Breast epithelium (tissue), 4 donors: Measurements from ENCODE around the gene FEM1B. TPM values are rescaled to one million over a fixed set of nuclear protein-coding genes. Genes with fewer than 3 reads are reported as not detected.

Source experiments
- DNase-seq, 2 donors: peaks; one replicate each; pipeline ENCODE4 v3.0.0-alpha.2; 2019; ENCODE audit warnings: low spot score in 2 of 2
- H3K27ac ChIP-seq, 2 donors: fragments of 200-600 bp; sonication (generic) in 1 of 2; one replicate each; pipeline ENCODE4 v1.5.1; 2016 to 2019; ENCODE audit warnings: mild to moderate bottlenecking in 1 of 2
- H3K27me3 ChIP-seq, 2 donors: fragments of 200-600 bp; sonication (generic) in 1 of 2; one replicate each; pipeline versions ENCODE4 v1.5.1 to v1.6.0; 2017 to 2019; ENCODE audit warnings: control low read depth in 1 of 2, mild to moderate bottlenecking in 1 of 2
- H3K36me3 ChIP-seq: fragments of 200-600 bp; one replicate; pipeline ENCODE4 v1.5.1; 2019
- H3K4me1 ChIP-seq, 2 donors: fragments of 200-600 bp; sonication (generic); one replicate each; pipeline ENCODE4 v1.5.1; 2016 to 2019; ENCODE audit warnings: control low read depth in 1 of 2
- H3K4me3 ChIP-seq, 3 donors: fragments of 200-600 bp; sonication (generic); 1 replicate in 2 of 3; 2 replicates in 1 of 3; pipeline ENCODE4 v1.5.1; 2016 to 2019; ENCODE audit warnings: mild to moderate bottlenecking in 3 of 3, moderate library complexity in 2 of 3
- H3K9me3 ChIP-seq, 2 donors: fragments of 200-600 bp; sonication (generic) in 1 of 2; one replicate each; pipeline ENCODE4 v1.5.1; 2016 to 2019; ENCODE audit warnings: control low read depth in 1 of 2
- POLR2A ChIP-seq: fragments of 450-650 bp; IDR thresholded peaks from one replicate; pipeline ENCODE4 v1.6.1; 2016; ENCODE audit warnings: antibody characterized with exemption, mild to moderate bottlenecking, moderate library complexity
- POLR2AphosphoS5 ChIP-seq, 3 donors: sonication (generic); formaldehyde crosslinking; IDR thresholded peaks; one replicate each; pipeline ENCODE4 v1.6.1; 2017; ENCODE audit warnings: antibody characterized with exemption in 3 of 3
- intact Hi-C: fragments of 100-400 bp; cut with DNase I; formaldehyde crosslinking; loops from one replicate; pipeline ENCODE4 v1.15.1; 2023; ENCODE audit warnings: low total_unique reads
- total RNA-seq, 3 donors: library from RNA; depleted of rRNA; stranded (reverse); fragments of >200 nt; gene quantifications; one replicate each; pipeline ENCODE4 v1.1.0, GENCODE V29; 2016
- TF ChIP-seq, protein P1 (sequence below), 3 donors: fragments of 450-650 bp; IDR thresholded peaks; one replicate each; pipeline ENCODE4 v1.5.1; 2016 to 2017; ENCODE audit warnings: antibody characterized with exemption in 3 of 3, mild to moderate bottlenecking in 3 of 3, moderate library complexity in 3 of 3

FEM1B gene
- total RNA-seq, 3 donors from 2014 or later, result 48.5 to 82.7 (median 60.0) TPM

GRCh38 chr15:68259883-68260282, 17.7 kb upstream of the FEM1B start:
- TF ChIP-seq, protein P1, sequence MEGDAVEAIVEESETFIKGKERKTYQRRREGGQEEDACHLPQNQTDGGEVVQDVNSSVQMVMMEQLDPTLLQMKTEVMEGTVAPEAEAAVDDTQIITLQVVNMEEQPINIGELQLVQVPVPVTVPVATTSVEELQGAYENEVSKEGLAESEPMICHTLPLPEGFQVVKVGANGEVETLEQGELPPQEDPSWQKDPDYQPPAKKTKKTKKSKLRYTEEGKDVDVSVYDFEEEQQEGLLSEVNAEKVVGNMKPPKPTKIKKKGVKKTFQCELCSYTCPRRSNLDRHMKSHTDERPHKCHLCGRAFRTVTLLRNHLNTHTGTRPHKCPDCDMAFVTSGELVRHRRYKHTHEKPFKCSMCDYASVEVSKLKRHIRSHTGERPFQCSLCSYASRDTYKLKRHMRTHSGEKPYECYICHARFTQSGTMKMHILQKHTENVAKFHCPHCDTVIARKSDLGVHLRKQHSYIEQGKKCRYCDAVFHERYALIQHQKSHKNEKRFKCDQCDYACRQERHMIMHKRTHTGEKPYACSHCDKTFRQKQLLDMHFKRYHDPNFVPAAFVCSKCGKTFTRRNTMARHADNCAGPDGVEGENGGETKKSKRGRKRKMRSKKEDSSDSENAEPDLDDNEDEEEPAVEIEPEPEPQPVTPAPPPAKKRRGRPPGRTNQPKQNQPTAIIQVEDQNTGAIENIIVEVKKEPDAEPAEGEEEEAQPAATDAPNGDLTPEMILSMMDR (IDR thresholded peaks at IDR 0.05), result no peak
- TF ChIP-seq POLR2A, result no peak
- no peak for TF ChIP-seq POLR2AphosphoS5 (IDR thresholded peaks at IDR 0.05)
- intact Hi-C loops, result no loop called here
- no peak for DNase-seq
- Histone ChIP-seq H3K4me1 (no peaks in the 10 kb centered on the region), H3K4me3 (no peak overlapping the region), H3K27ac (peak overlapping the region in 1 of 2 donors; percentile 4), H3K36me3 (no peaks in the 10 kb centered on the region), H3K9me3 (no peaks in the 10 kb centered on the region), H3K27me3 (no peaks in the 10 kb centered on the region)

GRCh38 chr15:68261241-68261640, 16.3 kb upstream of the FEM1B start:
- Histone ChIP-seq H3K36me3 (no peaks in the 10 kb centered on the region), H3K9me3 (no peaks in the 10 kb centered on the region), H3K27ac (no peak overlapping the region), H3K4me1 (no peaks in the 10 kb centered on the region), H3K4me3 (no peak overlapping the region), H3K27me3 (no peaks in the 10 kb centered on the region)
- intact Hi-C loops, result no loop called here
- no peak for TF ChIP-seq POLR2A
- no peak for TF ChIP-seq POLR2AphosphoS5 (IDR thresholded peaks at IDR 0.05)
- TF ChIP-seq, protein P1 (IDR thresholded peaks at IDR 0.05), result no peak
- DNase-seq, result no peak

DNA sequence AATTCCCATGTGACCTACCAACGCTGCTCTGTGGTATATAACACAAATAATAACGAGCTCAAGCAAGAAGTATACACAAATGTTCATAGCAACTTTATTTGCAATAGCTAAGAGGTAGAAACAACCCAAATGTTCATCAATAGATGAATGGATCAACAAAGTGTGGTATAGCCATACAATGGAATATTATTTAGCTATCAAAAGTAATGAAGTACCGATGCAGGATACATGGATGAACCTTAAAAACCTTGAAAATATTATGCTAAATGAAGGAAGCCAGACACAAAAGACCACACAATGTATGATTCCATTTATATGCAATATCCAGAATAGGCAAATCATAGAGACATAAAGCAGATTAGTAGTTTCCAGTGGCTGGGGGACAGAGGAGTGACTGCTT, 15.6 kb upstream of the FEM1B start:
- Histone ChIP-seq H3K27me3 (no peaks in the 10 kb centered on the region), H3K36me3 (no peaks in the 10 kb centered on the region), H3K9me3 (no peaks in the 10 kb centered on the region), H3K4me1 (no peaks in the 10 kb centered on the region), H3K4me3 (no peak overlapping the region), H3K27ac (no peak overlapping the region)
- DNase-seq, result no peak
- no peak for TF ChIP-seq POLR2AphosphoS5 (IDR thresholded peaks at IDR 0.05)
- intact Hi-C loops, result no loop called here

GRCh38 chr15:68262514-68263356, 14.8 kb upstream of the FEM1B start:
- H3K4me3 ChIP-seq, result no peak overlapping the region
- no peaks in the 10 kb centered on the region for H3K9me3 ChIP-seq
- H3K36me3 ChIP-seq, result no peaks in the 10 kb centered on the region
- H3K4me1 ChIP-seq, result no peaks in the 10 kb centered on the region
- no peaks in the 10 kb centered on the region for H3K27me3 ChIP-seq
- DNase-seq, result no peak
- no peak for TF ChIP-seq POLR2AphosphoS5 (IDR thresholded peaks at IDR 0.05)
- no peak for TF ChIP-seq POLR2A
- intact Hi-C loops, result no loop called here
- no peak overlapping the region for H3K27ac ChIP-seq

DNA sequence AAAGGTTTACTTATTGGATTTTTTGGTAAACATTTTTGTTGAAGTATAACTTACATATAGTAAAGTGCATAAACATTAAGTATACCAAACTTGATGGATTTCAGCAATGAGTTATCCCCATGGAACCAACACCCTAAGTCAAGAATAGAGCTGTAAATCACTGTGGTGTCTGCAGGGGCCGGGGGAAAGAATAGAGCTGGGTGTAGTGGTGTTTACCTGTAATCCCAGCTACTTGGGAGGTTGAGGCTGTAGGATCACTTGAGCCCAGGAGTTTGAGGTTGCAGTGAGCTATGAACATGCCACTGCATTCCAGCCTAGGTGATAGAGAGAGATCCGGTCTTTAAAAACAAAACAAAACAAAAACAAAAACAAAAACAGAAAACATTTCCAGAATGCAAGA, 13.3 kb upstream of the FEM1B start:
- intact Hi-C loops, result no loop called here

DNA sequence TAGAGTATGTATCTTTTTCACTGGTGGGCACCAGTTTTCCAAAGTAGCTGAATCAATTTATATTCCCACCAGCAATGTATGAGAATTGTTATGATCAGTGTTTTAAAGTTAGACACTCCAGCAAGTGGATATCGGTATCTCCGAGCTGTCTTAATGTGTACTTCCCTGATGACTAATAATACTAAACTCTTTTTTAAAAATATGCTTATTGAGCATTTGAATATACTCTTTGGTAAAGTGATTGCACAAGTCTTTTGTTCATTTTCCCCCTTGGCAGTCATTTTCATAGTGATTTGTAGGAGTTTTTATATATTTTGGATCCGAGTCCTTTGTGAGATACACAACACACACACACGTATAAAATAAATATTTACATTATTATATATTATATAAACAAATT, 12.5 kb upstream of the FEM1B start:
- Histone ChIP-seq H3K4me1 (no peaks in the 10 kb centered on the region), H3K9me3 (no peaks in the 10 kb centered on the region), H3K36me3 (no peaks in the 10 kb centered on the region), H3K4me3 (no peak overlapping the region), H3K27me3 (no peaks in the 10 kb centered on the region), H3K27ac (no peak overlapping the region)
- intact Hi-C loops, result no loop called here
- DNase-seq, result no peak
- TF ChIP-seq POLR2A (no peak), POLR2AphosphoS5 (IDR thresholded peaks at IDR 0.05) (no peak)
- TF ChIP-seq, protein P1 (IDR thresholded peaks at IDR 0.05), result no peak

More for the DNA sequence above, 13.3 kb upstream of the FEM1B start:
- Histone ChIP-seq H3K36me3 (no peaks in the 10 kb centered on the region), H3K4me1 (no peaks in the 10 kb centered on the region), H3K9me3 (no peaks in the 10 kb centered on the region), H3K4me3 (no peak overlapping the region), H3K27me3 (no peaks in the 10 kb centered on the region), H3K27ac (no peak overlapping the region)
- no peak for DNase-seq
- TF ChIP-seq, protein P1 (IDR thresholded peaks at IDR 0.05), result no peak
- TF ChIP-seq POLR2A (no peak), POLR2AphosphoS5 (IDR thresholded peaks at IDR 0.05) (no peak)
